Transverse colon (tissue), 4 donors: ENCODE data around the gene WEE1.

Source experiments
- POLR2AphosphoS5 ChIP-seq, 3 donors: sonication (generic); formaldehyde crosslinking; IDR thresholded peaks; one replicate each; pipeline ENCODE4 v1.6.1; 2016; ENCODE audit warnings: antibody characterized with exemption in 3 of 3
- TF ChIP-seq, protein P1 (sequence below), 5 experiments: fragments of 200-600 bp in 3 of 5; fragments of 450-650 bp in 2 of 5; sonication (generic) in 3 of 5; IDR thresholded peaks; 1 replicate in 2 of 5; 2 replicates in 3 of 5; pipeline ENCODE4 v1.5.1; 2016 to 2017; ENCODE audit warnings: antibody characterized with exemption in 5 of 5, inconsistent platforms in 3 of 5, mild to moderate bottlenecking in 2 of 5, moderate library complexity in 1 of 5

DNA sequence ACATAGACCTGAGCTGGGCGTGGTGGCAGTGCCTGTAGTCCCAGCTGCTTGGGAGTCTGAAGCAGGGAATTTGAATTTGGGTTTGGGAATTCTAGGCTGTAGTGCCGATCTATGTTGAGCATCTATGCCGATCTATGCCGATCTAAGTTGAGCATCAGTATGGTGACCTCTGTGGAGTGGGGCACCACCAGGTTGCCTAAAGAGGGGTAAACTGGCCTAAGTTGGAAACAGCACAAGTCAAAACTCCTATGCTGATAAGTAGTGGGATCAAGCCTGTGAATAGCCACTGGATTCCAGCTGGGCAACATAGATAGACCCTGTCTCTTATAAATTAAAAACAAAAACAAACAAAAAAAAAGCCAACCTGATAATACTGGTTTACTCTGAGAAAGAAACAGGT lies 7.4 kb downstream of the WEE1 start:
- TF ChIP-seq POLR2AphosphoS5 (IDR thresholded peaks at IDR 0.05): no peak
- TF ChIP-seq, protein P1, sequence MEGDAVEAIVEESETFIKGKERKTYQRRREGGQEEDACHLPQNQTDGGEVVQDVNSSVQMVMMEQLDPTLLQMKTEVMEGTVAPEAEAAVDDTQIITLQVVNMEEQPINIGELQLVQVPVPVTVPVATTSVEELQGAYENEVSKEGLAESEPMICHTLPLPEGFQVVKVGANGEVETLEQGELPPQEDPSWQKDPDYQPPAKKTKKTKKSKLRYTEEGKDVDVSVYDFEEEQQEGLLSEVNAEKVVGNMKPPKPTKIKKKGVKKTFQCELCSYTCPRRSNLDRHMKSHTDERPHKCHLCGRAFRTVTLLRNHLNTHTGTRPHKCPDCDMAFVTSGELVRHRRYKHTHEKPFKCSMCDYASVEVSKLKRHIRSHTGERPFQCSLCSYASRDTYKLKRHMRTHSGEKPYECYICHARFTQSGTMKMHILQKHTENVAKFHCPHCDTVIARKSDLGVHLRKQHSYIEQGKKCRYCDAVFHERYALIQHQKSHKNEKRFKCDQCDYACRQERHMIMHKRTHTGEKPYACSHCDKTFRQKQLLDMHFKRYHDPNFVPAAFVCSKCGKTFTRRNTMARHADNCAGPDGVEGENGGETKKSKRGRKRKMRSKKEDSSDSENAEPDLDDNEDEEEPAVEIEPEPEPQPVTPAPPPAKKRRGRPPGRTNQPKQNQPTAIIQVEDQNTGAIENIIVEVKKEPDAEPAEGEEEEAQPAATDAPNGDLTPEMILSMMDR (IDR thresholded peaks at IDR 0.05): no peak
